ENCODE data around the gene NAT14.

- TF ChIP-seq CTCF (IDR thresholded peaks at IDR 0.05): no peak
- TF ChIP-seq POLR2A (IDR thresholded peaks at IDR 0.05): no peak
Measured at GRCh38 chr19:55479451-55480230, 5.3 kb upstream of the NAT14 start.
